ENCODE measurements around the gene RADX.
"Not testable (repeated sequence)": the region's sequence is repeated elsewhere in the genome, so short reads cannot be mapped to it uniquely, and the experiment has no call there.

The RADX gene

DNA sequence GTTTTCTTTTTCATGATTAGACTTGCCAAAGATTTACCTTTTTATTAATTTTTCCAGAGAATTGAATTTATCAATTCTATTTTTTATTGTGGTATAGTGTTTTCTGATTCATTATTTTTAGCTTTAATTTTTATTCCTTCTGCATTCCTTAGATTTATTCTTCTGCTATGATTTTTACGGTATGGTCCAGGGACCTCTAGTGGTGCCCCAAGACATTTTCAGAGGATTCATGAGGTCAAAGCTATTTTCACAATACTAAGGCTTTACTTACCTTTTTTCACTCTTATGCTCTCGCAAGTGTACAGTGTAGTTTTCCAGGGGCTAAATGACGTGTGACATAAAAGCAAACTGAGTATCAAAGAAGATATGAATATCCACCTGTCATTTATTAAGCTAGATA, 8.0 kb downstream of the RADX start:
- CTCF ChIA-PET, result interaction anchor here (0.7 to 2.9 kb wide), 7 partner anchors 9 to 205 kb away, joined by 3 to 17 read pairs (median 3); partner anchors contain the start of gene RADX
- TF ChIP-seq, protein P1, sequence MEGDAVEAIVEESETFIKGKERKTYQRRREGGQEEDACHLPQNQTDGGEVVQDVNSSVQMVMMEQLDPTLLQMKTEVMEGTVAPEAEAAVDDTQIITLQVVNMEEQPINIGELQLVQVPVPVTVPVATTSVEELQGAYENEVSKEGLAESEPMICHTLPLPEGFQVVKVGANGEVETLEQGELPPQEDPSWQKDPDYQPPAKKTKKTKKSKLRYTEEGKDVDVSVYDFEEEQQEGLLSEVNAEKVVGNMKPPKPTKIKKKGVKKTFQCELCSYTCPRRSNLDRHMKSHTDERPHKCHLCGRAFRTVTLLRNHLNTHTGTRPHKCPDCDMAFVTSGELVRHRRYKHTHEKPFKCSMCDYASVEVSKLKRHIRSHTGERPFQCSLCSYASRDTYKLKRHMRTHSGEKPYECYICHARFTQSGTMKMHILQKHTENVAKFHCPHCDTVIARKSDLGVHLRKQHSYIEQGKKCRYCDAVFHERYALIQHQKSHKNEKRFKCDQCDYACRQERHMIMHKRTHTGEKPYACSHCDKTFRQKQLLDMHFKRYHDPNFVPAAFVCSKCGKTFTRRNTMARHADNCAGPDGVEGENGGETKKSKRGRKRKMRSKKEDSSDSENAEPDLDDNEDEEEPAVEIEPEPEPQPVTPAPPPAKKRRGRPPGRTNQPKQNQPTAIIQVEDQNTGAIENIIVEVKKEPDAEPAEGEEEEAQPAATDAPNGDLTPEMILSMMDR (IDR thresholded peaks at IDR 0.05; ENCODE audit: control extremely low read depth, extremely low read depth, low read depth, missing control alignments), result peak; percentile 20
- POLR2A ChIA-PET, result no interaction called here
- DNase-seq (ENCODE audit: extremely low spot score), result no peak

DNA sequence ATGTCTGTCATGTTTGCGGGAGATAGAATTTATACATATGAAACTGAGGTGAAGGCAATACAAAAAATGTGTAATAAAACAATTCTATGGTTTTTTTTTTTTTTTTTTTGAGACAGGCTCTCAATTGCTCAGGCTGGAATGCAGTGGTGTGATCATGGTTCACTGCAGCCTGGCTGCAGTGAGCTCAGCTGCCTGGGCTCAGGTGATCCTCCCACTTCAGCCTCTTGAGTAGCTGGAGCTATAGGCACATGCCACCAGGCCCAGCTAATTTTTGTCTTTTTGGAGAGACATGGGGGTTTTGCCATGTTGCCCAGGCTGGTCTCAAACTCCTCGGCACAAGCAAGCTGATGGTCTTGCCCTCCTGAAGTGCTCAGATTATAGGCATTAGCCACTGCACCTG, 10.1 kb downstream of the RADX start:
- TF ChIP-seq, protein P1 (IDR thresholded peaks at IDR 0.05; ENCODE audit: control extremely low read depth, extremely low read depth, low read depth, missing control alignments), result no peak
- ChIA-PET CTCF (interaction anchor here (0.9 to 1.5 kb wide), 3 partner anchors 9 to 14 kb away, joined by 3 to 4 read pairs (median 3); no protein-coding TSS in a partner anchor), POLR2A (no interaction called here)
- DNase-seq (ENCODE audit: extremely low spot score), result no peak

DNA sequence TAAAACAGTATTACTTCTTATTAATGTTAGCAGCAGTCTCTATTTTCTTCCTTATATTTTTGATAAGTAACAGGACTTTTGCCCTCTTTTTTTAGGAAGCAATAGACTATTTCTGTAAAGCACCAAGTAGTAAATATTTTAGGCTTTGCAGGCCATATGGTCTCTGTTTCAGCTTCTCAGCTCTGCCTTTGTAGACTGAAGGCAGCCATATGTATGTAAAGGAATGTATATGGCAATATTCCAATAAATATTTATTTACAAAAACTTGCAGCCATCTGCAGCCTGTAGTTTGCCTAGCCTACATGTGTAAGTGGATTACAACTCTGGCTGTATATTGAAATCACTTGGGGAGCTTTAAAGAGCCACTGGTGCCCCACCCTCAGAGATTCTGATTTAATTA, 15.0 kb downstream of the RADX start:
- CTCF ChIA-PET, result no interaction called here
- TF ChIP-seq, protein P1 (IDR thresholded peaks at IDR 0.05; ENCODE audit: control extremely low read depth, extremely low read depth, low read depth, missing control alignments), result no peak

DNA sequence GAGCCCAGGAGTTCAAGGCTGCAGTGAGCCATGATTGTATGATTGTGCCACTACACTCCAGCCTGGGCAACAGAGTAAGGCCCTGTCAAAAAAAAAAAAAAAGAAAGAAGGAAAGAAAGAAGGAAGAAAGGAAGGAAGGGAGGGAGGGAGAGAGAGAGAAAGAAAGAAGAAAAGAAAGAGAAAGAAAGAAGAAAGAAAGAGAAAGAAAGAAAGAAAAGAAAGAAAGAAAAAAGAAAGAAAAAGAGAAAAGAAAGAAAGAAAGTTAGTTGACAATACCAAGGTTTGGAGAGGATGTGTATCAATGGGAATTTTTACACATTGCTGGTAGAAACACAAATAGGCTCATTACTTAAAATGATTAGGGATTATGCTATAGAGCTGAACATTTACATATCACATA, 19.8 kb downstream of the RADX start:
- CTCF ChIA-PET, result interaction anchor here (1.0 kb wide), 1 partner anchor 10 kb away, joined by 3 read pairs; no protein-coding TSS in a partner anchor
- POLR2A ChIA-PET, result no interaction called here
- no peak for DNase-seq (ENCODE audit: extremely low spot score)
- TF ChIP-seq, protein P1 (IDR thresholded peaks at IDR 0.05; ENCODE audit: control extremely low read depth, extremely low read depth, low read depth, missing control alignments), result no peak

More for the DNA sequence above, 15.0 kb downstream of the RADX start:
- no peak for DNase-seq (ENCODE audit: extremely low spot score)
- POLR2A ChIA-PET, result no interaction called here

DNA sequence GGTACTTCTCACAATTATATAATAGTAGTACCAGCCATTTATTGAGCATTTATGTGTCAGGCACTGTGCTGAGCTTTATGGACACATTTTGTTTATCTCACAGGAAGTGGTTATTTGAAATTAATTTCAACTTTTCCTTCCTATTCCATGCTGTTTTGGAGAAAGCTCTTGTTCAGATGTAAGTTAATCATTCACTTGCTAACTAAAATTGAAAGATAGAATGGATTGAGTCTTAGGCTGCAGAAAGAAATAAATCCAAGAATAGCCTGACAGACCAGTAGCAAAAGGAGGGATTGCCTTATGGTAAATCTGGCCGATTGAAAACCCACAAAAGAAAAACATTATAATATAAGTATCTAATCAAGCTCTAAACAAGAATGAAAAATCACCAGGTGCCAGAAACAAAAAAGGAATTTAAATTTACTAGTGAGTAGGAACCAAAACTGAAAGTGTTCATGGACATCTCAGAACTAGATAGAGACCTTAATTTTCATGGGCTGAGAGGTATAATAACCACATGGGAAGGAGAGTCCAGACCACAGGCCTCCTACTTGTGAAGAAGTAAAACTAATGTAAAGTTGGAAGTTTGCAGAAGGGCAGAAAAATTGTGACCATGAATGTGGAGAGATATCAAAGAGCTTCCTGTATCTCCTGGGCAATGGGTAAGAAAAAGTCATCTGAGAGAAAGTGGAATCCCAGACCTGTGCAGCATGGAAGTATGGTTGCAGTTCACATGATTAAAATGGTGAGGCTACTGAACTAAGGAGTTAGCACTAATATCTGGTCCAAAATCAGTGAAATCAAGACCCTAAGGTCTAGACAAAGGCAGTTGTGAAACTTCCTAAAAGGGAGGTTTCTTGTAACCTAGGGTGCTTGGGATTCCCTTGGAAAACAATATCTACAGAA, 38.0 kb downstream of the RADX start:
- ChIA-PET POLR2A (no interaction called here), CTCF (interaction anchor here (1.1 to 1.5 kb wide), 2 partner anchors 20 to 37 kb away, joined by 3 read pairs; no protein-coding TSS in a partner anchor)
- TF ChIP-seq, protein P1 (IDR thresholded peaks at IDR 0.05; ENCODE audit: control extremely low read depth, extremely low read depth, low read depth, missing control alignments), result no peak
- DNase-seq (ENCODE audit: extremely low spot score), result peak; percentile 11

DNA sequence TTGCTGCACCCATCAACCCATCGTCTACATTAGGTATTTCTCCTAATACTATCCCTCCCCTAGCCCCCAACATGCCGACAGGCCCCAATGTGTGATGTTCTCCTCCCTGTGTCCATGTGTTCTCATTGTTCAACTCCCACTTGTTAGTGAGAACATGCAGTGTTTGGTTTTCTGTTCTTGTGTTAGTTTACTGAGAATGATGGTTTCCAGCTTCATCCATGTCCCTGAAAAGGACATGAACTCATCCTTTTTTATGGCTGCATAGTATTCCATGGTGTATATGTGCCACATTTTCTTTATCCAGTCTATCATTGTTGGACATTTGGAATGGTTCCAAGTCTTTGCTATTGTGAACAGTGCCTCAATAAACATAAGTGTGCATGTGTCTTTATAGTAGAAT, 41.8 kb downstream of the RADX start:
- POLR2A ChIA-PET; CTCF ChIA-PET; DNase-seq (ENCODE audit: extremely low spot score): not testable (repeated sequence)

DNA sequence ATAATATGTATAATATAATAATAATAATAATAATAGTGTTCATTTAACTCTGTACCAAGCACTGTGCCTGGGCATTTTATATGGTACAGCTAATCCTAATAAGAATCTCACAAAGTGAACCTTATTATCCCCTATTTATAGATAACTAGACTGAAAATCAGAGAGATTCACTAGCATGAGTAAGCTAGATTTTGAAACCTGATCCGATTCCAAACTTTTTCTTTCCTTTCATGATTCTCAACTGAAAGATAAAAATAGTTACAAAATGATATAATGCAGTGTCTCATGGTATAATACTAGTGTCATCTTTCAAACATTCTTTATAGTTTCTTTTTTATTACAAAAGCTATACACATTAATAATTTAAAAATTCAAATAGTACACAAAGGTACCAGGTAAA, 58.9 kb downstream of the RADX start:
- DNase-seq (ENCODE audit: extremely low spot score), result no peak
- ChIA-PET CTCF (interaction anchor here (2.0 kb wide), 1 partner anchor 9 kb away, joined by 6 read pairs; no protein-coding TSS in a partner anchor), POLR2A (no interaction called here)
- TF ChIP-seq, protein P1 (IDR thresholded peaks at IDR 0.05; ENCODE audit: control extremely low read depth, extremely low read depth, low read depth, missing control alignments), result no peak

Measured in GM10248 (cell line).